Measurements from ENCODE around the gene PCSK2.

PCSK2 gene

GRCh38 chr20:17417225-17417624, 190.4 kb downstream of the PCSK2 start:
- H3K4me1 ChIP-seq (ENCODE audit: low read length), result no peaks in the 10 kb centered on the region
- no peak overlapping the region for H3K9ac ChIP-seq (ENCODE audit: low read length)
- H3K4me3 ChIP-seq (ENCODE audit: low read length), result no peak overlapping the region
- no peaks in the 10 kb centered on the region for H4K20me1 ChIP-seq (ENCODE audit: insufficient read depth, low read length)
- no peaks in the 10 kb centered on the region for H3K9me2 ChIP-seq (replicated peaks; ENCODE audit: insufficient read depth, low read length)
- no peaks in the 10 kb centered on the region for H3K79me2 ChIP-seq (ENCODE audit: low read length)
- no peaks in the 10 kb centered on the region for H3K36me3 ChIP-seq (replicated peaks; ENCODE audit: insufficient read depth, low read length)
- no peak overlapping the region for H2AFZ ChIP-seq (ENCODE audit: low read length)
- no peaks in the 10 kb centered on the region for H3K9me3 ChIP-seq (replicated peaks; ENCODE audit: insufficient read depth, low read length)
- TF ChIP-seq EZH2 (optimal IDR thresholded peaks at IDR 0.05; ENCODE audit: low read depth, low read length) (no peak), CTCF (IDR thresholded peaks at IDR 0.05; ENCODE audit: low read length) (no peak), EZH2phosphoT487 (IDR thresholded peaks at IDR 0.05; ENCODE audit: low read length) (no peak)
- no peak overlapping the region for H3K4me2 ChIP-seq (ENCODE audit: low read depth, low read length)
- no peak for DNase-seq
- no peak overlapping the region for H3K27ac ChIP-seq (ENCODE audit: low read length)
- no peaks in the 10 kb centered on the region for H3K27me3 ChIP-seq (replicated peaks; ENCODE audit: insufficient read depth, low read length)
- H3F3A ChIP-seq (ENCODE audit: insufficient read depth, low read length), result no peaks in the 10 kb centered on the region

GRCh38 chr20:17418737-17419136, 191.9 kb downstream of the PCSK2 start:
- Histone ChIP-seq H3K4me2 (ENCODE audit: low read depth, low read length) (no peak overlapping the region), H3K27me3 (replicated peaks; ENCODE audit: insufficient read depth, low read length) (no peaks in the 10 kb centered on the region)

GRCh38 chr20:17419479-17420041, 192.7 kb downstream of the PCSK2 start:
- no peaks in the 10 kb centered on the region for H3K9me3 ChIP-seq (replicated peaks; ENCODE audit: insufficient read depth, low read length)
- no peak overlapping the region for H3K9ac ChIP-seq (ENCODE audit: low read length)
- H3K27me3 ChIP-seq (replicated peaks; ENCODE audit: insufficient read depth, low read length), result no peaks in the 10 kb centered on the region
- no peaks in the 10 kb centered on the region for H3K79me2 ChIP-seq (ENCODE audit: low read length)
- H3K4me3 ChIP-seq (ENCODE audit: low read length), result no peak overlapping the region
- no peaks in the 10 kb centered on the region for H3K36me3 ChIP-seq (replicated peaks; ENCODE audit: insufficient read depth, low read length)
- no peaks in the 10 kb centered on the region for H4K20me1 ChIP-seq (ENCODE audit: insufficient read depth, low read length)
- no peaks in the 10 kb centered on the region for H3F3A ChIP-seq (ENCODE audit: insufficient read depth, low read length)
- no peak overlapping the region for H3K4me2 ChIP-seq (ENCODE audit: low read depth, low read length)
- H3K4me1 ChIP-seq (ENCODE audit: low read length), result no peaks in the 10 kb centered on the region
- no peaks in the 10 kb centered on the region for H3K9me2 ChIP-seq (replicated peaks; ENCODE audit: insufficient read depth, low read length)
- no peak overlapping the region for H2AFZ ChIP-seq (ENCODE audit: low read length)
- TF ChIP-seq CTCF (IDR thresholded peaks at IDR 0.05; ENCODE audit: low read length) (no peak), EZH2phosphoT487 (IDR thresholded peaks at IDR 0.05; ENCODE audit: low read length) (no peak), EZH2 (optimal IDR thresholded peaks at IDR 0.05; ENCODE audit: low read depth, low read length) (no peak)
- DNase-seq, result no peak
- no peak overlapping the region for H3K27ac ChIP-seq (ENCODE audit: low read length)

More at GRCh38 chr20:17418737-17419136, 191.9 kb downstream of the PCSK2 start:
- Histone ChIP-seq H3K36me3 (replicated peaks; ENCODE audit: insufficient read depth, low read length) (no peaks in the 10 kb centered on the region), H4K20me1 (ENCODE audit: insufficient read depth, low read length) (no peaks in the 10 kb centered on the region), H3K27ac (ENCODE audit: low read length) (no peak overlapping the region), H3K79me2 (ENCODE audit: low read length) (no peaks in the 10 kb centered on the region), H3K9me3 (replicated peaks; ENCODE audit: insufficient read depth, low read length) (no peaks in the 10 kb centered on the region), H3K4me1 (ENCODE audit: low read length) (no peaks in the 10 kb centered on the region), H3K4me3 (ENCODE audit: low read length) (no peak overlapping the region), H3F3A (ENCODE audit: insufficient read depth, low read length) (no peaks in the 10 kb centered on the region), H3K9ac (ENCODE audit: low read length) (no peak overlapping the region), H2AFZ (ENCODE audit: low read length) (no peak overlapping the region), H3K9me2 (replicated peaks; ENCODE audit: insufficient read depth, low read length) (no peaks in the 10 kb centered on the region)
- DNase-seq, result no peak
- TF ChIP-seq EZH2 (optimal IDR thresholded peaks at IDR 0.05; ENCODE audit: low read depth, low read length), result no peak
- no peak for TF ChIP-seq EZH2phosphoT487 (IDR thresholded peaks at IDR 0.05; ENCODE audit: low read length)

GRCh38 chr20:17421493-17421892, 194.7 kb downstream of the PCSK2 start:
- Histone ChIP-seq H3K9ac (ENCODE audit: low read length) (no peak overlapping the region), H3K27me3 (replicated peaks; ENCODE audit: insufficient read depth, low read length) (no peaks in the 10 kb centered on the region), H3K36me3 (replicated peaks; ENCODE audit: insufficient read depth, low read length) (no peaks in the 10 kb centered on the region), H3K9me3 (replicated peaks; ENCODE audit: insufficient read depth, low read length) (no peaks in the 10 kb centered on the region), H4K20me1 (ENCODE audit: insufficient read depth, low read length) (no peaks in the 10 kb centered on the region), H3K79me2 (ENCODE audit: low read length) (no peaks in the 10 kb centered on the region), H3K4me3 (ENCODE audit: low read length) (no peak overlapping the region), H3K9me2 (replicated peaks; ENCODE audit: insufficient read depth, low read length) (no peaks in the 10 kb centered on the region), H3K4me1 (ENCODE audit: low read length) (no peaks in the 10 kb centered on the region), H3K27ac (ENCODE audit: low read length) (no peak overlapping the region), H3F3A (ENCODE audit: insufficient read depth, low read length) (no peaks in the 10 kb centered on the region), H2AFZ (ENCODE audit: low read length) (no peak overlapping the region), H3K4me2 (ENCODE audit: low read depth, low read length) (no peak overlapping the region)
- no peak for DNase-seq
- TF ChIP-seq CTCF (IDR thresholded peaks at IDR 0.05; ENCODE audit: low read length) (no peak), EZH2 (optimal IDR thresholded peaks at IDR 0.05; ENCODE audit: low read depth, low read length) (no peak), EZH2phosphoT487 (IDR thresholded peaks at IDR 0.05; ENCODE audit: low read length) (no peak)
